ENCODE results near the gene NKD2.

Gene NKD2

GRCh38 chr5:1011226-1011631 is 2.6 kb downstream of the NKD2 start:
- H3F3A ChIP-seq (ENCODE audit: insufficient read depth): no peaks in the 10 kb centered on the region
- no peak overlapping the region for H3K27ac ChIP-seq (ENCODE audit: low read depth, low read length)
- H3K9me3 ChIP-seq (ENCODE audit: insufficient read depth, low read length): no peaks in the 10 kb centered on the region
- TF ChIP-seq EZH2phosphoT487 (conservative IDR thresholded peaks at IDR 0.05; ENCODE audit: low read length) (no peak), CTCF (IDR thresholded peaks at IDR 0.05; ENCODE audit: insufficient read depth, low read length, poor library complexity, severe bottlenecking) (peak; percentile 53)
- H3K4me3 ChIP-seq (ENCODE audit: insufficient read depth, low read length, poor library complexity, severe bottlenecking): no peak overlapping the region
- H3K9ac ChIP-seq (ENCODE audit: low read length): no peak overlapping the region
- H3K79me2 ChIP-seq (ENCODE audit: insufficient read depth, low read length): no peaks in the 10 kb centered on the region
- no peaks in the 10 kb centered on the region for H3K36me3 ChIP-seq (ENCODE audit: low read length)
- H4K20me1 ChIP-seq (ENCODE audit: low read depth, low read length): no peaks in the 10 kb centered on the region
- H3K4me2 ChIP-seq (ENCODE audit: low read depth, low read length, poor library complexity, severe bottlenecking): no peak overlapping the region
- H3K9me2 ChIP-seq (replicated peaks; ENCODE audit: insufficient read depth, low read length): no peaks in the 10 kb centered on the region
- H2AFZ ChIP-seq (ENCODE audit: low read depth, low read length, severe bottlenecking): no peak overlapping the region
- H3K27me3 ChIP-seq (ENCODE audit: low read length): no peaks in the 10 kb centered on the region

GRCh38 chr5:1011741-1012312 is 3.2 kb downstream of the NKD2 start:
- Histone ChIP-seq H3K27ac (ENCODE audit: low read depth, low read length) (no peak overlapping the region), H3K4me2 (ENCODE audit: low read depth, low read length, poor library complexity, severe bottlenecking) (no peak overlapping the region), H3K79me2 (ENCODE audit: insufficient read depth, low read length) (no peaks in the 10 kb centered on the region), H3K9ac (ENCODE audit: low read length) (no peak overlapping the region), H3F3A (ENCODE audit: insufficient read depth) (no peaks in the 10 kb centered on the region), H3K9me2 (replicated peaks; ENCODE audit: insufficient read depth, low read length) (no peaks in the 10 kb centered on the region), H3K9me3 (ENCODE audit: insufficient read depth, low read length) (no peaks in the 10 kb centered on the region), H3K4me3 (ENCODE audit: insufficient read depth, low read length, poor library complexity, severe bottlenecking) (no peak overlapping the region), H2AFZ (ENCODE audit: low read depth, low read length, severe bottlenecking) (no peak overlapping the region), H3K27me3 (ENCODE audit: low read length) (no peaks in the 10 kb centered on the region), H4K20me1 (ENCODE audit: low read depth, low read length) (no peaks in the 10 kb centered on the region), H3K36me3 (ENCODE audit: low read length) (no peaks in the 10 kb centered on the region)
- no peak for TF ChIP-seq EZH2phosphoT487 (conservative IDR thresholded peaks at IDR 0.05; ENCODE audit: low read length)

GRCh38 chr5:1012313-1012841 is 3.8 kb downstream of the NKD2 start:
- Histone ChIP-seq H3K27ac (ENCODE audit: low read depth, low read length) (no peak overlapping the region), H3K4me3 (ENCODE audit: insufficient read depth, low read length, poor library complexity, severe bottlenecking) (no peak overlapping the region), H2AFZ (ENCODE audit: low read depth, low read length, severe bottlenecking) (no peak overlapping the region), H3K36me3 (ENCODE audit: low read length) (no peaks in the 10 kb centered on the region), H3K79me2 (ENCODE audit: insufficient read depth, low read length) (no peaks in the 10 kb centered on the region), H3K9me2 (replicated peaks; ENCODE audit: insufficient read depth, low read length) (no peaks in the 10 kb centered on the region), H4K20me1 (ENCODE audit: low read depth, low read length) (no peaks in the 10 kb centered on the region), H3K4me2 (ENCODE audit: low read depth, low read length, poor library complexity, severe bottlenecking) (no peak overlapping the region), H3K27me3 (ENCODE audit: low read length) (no peaks in the 10 kb centered on the region), H3K9ac (ENCODE audit: low read length) (no peak overlapping the region), H3F3A (ENCODE audit: insufficient read depth) (no peaks in the 10 kb centered on the region), H3K9me3 (ENCODE audit: insufficient read depth, low read length) (no peaks in the 10 kb centered on the region)
- no peak for TF ChIP-seq CTCF (IDR thresholded peaks at IDR 0.05; ENCODE audit: insufficient read depth, low read length, poor library complexity, severe bottlenecking)
- no peak for TF ChIP-seq EZH2phosphoT487 (conservative IDR thresholded peaks at IDR 0.05; ENCODE audit: low read length)

- Histone ChIP-seq H3K9ac (ENCODE audit: low read length) (no peak overlapping the region), H3K27me3 (ENCODE audit: low read length) (no peaks in the 10 kb centered on the region), H4K20me1 (ENCODE audit: low read depth, low read length) (no peaks in the 10 kb centered on the region), H3K9me2 (replicated peaks; ENCODE audit: insufficient read depth, low read length) (no peaks in the 10 kb centered on the region), H3K9me3 (ENCODE audit: insufficient read depth, low read length) (no peaks in the 10 kb centered on the region), H3K79me2 (ENCODE audit: insufficient read depth, low read length) (no peaks in the 10 kb centered on the region), H3K27ac (ENCODE audit: low read depth, low read length) (no peak overlapping the region), H3K4me2 (ENCODE audit: low read depth, low read length, poor library complexity, severe bottlenecking) (no peak overlapping the region), H3F3A (ENCODE audit: insufficient read depth) (no peaks in the 10 kb centered on the region), H2AFZ (ENCODE audit: low read depth, low read length, severe bottlenecking) (no peak overlapping the region), H3K36me3 (ENCODE audit: low read length) (no peaks in the 10 kb centered on the region), H3K4me3 (ENCODE audit: insufficient read depth, low read length, poor library complexity, severe bottlenecking) (no peak overlapping the region)
- TF ChIP-seq EZH2phosphoT487 (conservative IDR thresholded peaks at IDR 0.05; ENCODE audit: low read length) (no peak), CTCF (IDR thresholded peaks at IDR 0.05; ENCODE audit: insufficient read depth, low read length, poor library complexity, severe bottlenecking) (no peak)
Observed at GRCh38 chr5:1012900-1013237, 4.3 kb downstream of the NKD2 start.
